K562 (cell line): Measurements from ENCODE around the gene ZNF30.

Experiments used
- ADNP ChIP-seq: fragments of 200-800 bp; sonication (Bioruptor generic); IDR thresholded peaks from 2 replicates; pipeline ENCODE4 v1.6.1; 2016; ENCODE audit warnings: missing genetic modification characterization, missing compliant biosample characterization
- CBX8 ChIP-seq: fragments of 200-600 bp; sonication (generic); IDR thresholded peaks from 2 replicates; pipeline ENCODE4 v1.6.1; 2012; ENCODE audit warnings: borderline replicate concordance, mixed run types, low read depth, mild to moderate bottlenecking, moderate library complexity, mixed read lengths, low read length, control low read depth, inconsistent platforms; ENCODE audit not compliant: poor library complexity, severe bottlenecking; ENCODE audit errors: extremely low read depth
- CREM ChIP-seq: IDR thresholded peaks from 2 replicates; pipeline ENCODE4 v1.6.1; 2014; ENCODE audit warnings: antibody characterized with exemption, low read depth
- HMGN3 ChIP-seq: IDR thresholded peaks from 2 replicates; pipeline ENCODE4 v1.6.1; 2011; ENCODE audit warnings: borderline replicate concordance, low read depth, mild to moderate bottlenecking, mixed read lengths, low read length; ENCODE audit not compliant: insufficient read length; ENCODE audit errors: extremely low read depth
- RCOR1 ChIP-seq, 2 experiments: IDR thresholded peaks; 2 replicates each; pipeline ENCODE4 v1.6.1; 2012; ENCODE audit warnings: low read depth in 2 of 2, low read length in 2 of 2, borderline replicate concordance in 1 of 2, improper control_type of control experiment in 1 of 2
- ZNF589 ChIP-seq: fragments of 200-800 bp; sonication (Bioruptor generic); IDR thresholded peaks from 2 replicates; pipeline ENCODE4 v1.6.1; 2016; ENCODE audit warnings: low read depth, missing genetic modification characterization, missing compliant biosample characterization
- TF ChIP-seq, protein P1 (sequence below), 3 experiments: IDR thresholded peaks in 2 of 3; conservative IDR thresholded peaks in 1 of 3; 2 replicates each; pipeline ENCODE4 v1.5.1; 2011 to 2012; ENCODE audit warnings: low read length in 3 of 3, mild to moderate bottlenecking in 3 of 3, control low read depth in 2 of 3, improper control_type of control experiment in 1 of 3, inconsistent platforms in 1 of 3, low read depth in 1 of 3, mixed read lengths in 1 of 3, moderate library complexity in 1 of 3; ENCODE audit not compliant: insufficient read depth in 2 of 3

DNA sequence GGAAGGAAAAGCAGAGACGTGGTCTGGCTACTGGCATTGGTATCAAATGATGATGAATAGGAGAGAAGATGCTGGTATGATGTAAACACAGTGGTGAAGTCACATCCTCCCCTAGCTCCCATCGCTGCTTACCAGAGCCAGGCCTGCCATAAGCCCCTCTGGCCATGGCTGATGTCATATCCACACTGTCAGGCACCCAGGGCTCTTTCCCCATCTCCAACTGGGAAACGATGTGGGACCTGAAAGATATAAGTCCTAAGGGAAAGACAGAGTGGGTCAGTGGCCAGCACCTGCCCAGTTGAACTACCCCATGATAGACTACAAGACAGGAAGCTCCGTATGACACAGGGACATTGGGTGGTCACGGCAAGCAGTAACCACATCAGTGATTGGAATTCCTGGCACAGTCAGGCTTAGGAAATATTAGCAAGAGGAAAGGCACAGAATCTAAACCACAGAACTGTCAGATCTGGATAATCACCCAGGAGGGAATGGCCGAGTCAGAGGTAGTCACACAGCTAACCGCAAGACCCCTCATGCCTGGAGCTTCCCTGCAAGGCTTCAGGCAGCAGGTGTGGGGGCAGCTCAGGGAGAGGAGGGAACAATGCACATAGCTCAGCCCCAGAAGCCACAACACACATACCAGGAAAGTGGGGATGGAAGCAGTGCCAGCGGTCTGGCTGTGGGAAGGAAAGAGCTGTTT lies 33.6 kb downstream of the ZNF30 start:
- TF ChIP-seq HMGN3 (no peak), CREM (no peak), RCOR1 (IDR thresholded peaks at IDR 0.05; ENCODE audit: borderline replicate concordance in 1 of 2, low read depth in 2 of 2, low read length in 2 of 2) (no peak), ADNP (no peak), CBX8 (no peak), ZNF589 (no peak)
- TF ChIP-seq, protein P1, sequence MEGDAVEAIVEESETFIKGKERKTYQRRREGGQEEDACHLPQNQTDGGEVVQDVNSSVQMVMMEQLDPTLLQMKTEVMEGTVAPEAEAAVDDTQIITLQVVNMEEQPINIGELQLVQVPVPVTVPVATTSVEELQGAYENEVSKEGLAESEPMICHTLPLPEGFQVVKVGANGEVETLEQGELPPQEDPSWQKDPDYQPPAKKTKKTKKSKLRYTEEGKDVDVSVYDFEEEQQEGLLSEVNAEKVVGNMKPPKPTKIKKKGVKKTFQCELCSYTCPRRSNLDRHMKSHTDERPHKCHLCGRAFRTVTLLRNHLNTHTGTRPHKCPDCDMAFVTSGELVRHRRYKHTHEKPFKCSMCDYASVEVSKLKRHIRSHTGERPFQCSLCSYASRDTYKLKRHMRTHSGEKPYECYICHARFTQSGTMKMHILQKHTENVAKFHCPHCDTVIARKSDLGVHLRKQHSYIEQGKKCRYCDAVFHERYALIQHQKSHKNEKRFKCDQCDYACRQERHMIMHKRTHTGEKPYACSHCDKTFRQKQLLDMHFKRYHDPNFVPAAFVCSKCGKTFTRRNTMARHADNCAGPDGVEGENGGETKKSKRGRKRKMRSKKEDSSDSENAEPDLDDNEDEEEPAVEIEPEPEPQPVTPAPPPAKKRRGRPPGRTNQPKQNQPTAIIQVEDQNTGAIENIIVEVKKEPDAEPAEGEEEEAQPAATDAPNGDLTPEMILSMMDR (IDR thresholded peaks at IDR 0.05 in 2 of 3, conservative IDR thresholded peaks at IDR 0.05 in 1 of 3; ENCODE audit: insufficient read depth in 2 of 3, low read depth in 1 of 3, low read length in 3 of 3), result no peak
